GM23248 (cell line): ENCODE data around the gene GRB10.

Experiments used
- EZH2 ChIP-seq: fragments of 200-600 bp; sonication (generic); IDR thresholded peaks from 2 replicates; pipeline ENCODE4 v1.6.1; 2018; ENCODE audit warnings: antibody characterized with exemption, mild to moderate bottlenecking; ENCODE audit not compliant: insufficient read depth, poor library complexity, severe bottlenecking
- EZH2phosphoT487 ChIP-seq: fragments of 200-600 bp; sonication (generic); IDR thresholded peaks from 2 replicates; pipeline ENCODE4 v1.6.1; 2018; ENCODE audit warnings: antibody characterized with exemption, moderate library complexity, mild to moderate bottlenecking, low read depth; ENCODE audit not compliant: insufficient read depth

DNA sequence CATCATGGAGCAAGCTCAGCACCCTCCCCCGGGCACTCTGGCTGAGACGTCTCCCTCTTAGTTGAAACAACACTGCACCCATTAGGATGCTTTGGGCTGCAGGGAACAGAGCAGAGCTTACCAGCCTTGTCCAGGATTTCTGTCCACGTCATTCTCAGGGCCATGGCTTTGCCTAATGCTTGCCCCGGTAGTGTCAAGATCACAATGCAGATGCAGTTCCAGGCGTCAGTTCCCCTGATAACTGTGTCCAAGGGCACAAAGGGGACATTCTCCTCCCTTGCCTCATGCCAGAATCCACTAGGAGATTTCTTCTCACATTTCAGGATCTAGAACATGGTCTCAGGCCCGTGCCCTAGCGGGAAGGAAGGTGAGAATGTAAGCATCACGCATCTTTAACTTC lies 17.2 kb upstream of the GRB10 start:
- TF ChIP-seq EZH2phosphoT487 (no peak), EZH2 (no peak)
